Skeletal muscle cell (primary cell): ENCODE data around the gene MARK1.
"Not testable (repeated sequence)": the region's sequence is repeated elsewhere in the genome, so short reads cannot be mapped to it uniquely, and the experiment has no call there.

Source experiments
- DNase-seq: peaks from one replicate; pipeline ENCODE4 v3.0.0-alpha.2; 2010; ENCODE audit warnings: low read depth
- H3K4me3 ChIP-seq: 2 replicates; pipeline ENCODE4 v1.5.1; 2011; ENCODE audit warnings: low read depth, mild to moderate bottlenecking, control low read depth, low read length, moderate library complexity

Gene MARK1

GRCh38 chr1:220682901-220683576 is 155.1 kb downstream of the MARK1 start:
- no peak overlapping the region for H3K4me3 ChIP-seq
- no peak for DNase-seq

GRCh38 chr1:220683716-220684115 is 155.8 kb downstream of the MARK1 start:
- not testable (repeated sequence) for DNase-seq, H3K4me3 ChIP-seq

GRCh38 chr1:220684890-220685289 is 157.0 kb downstream of the MARK1 start:
- no peak for DNase-seq
- H3K4me3 ChIP-seq = no peak overlapping the region

GRCh38 chr1:220685879-220686278 is 157.9 kb downstream of the MARK1 start:
- no peak for DNase-seq
- no peak overlapping the region for H3K4me3 ChIP-seq

- DNase-seq = no peak
- no peak overlapping the region for H3K4me3 ChIP-seq
These were observed 159.9 kb downstream of the MARK1 start for GRCh38 chr1:220687809-220688208.

- no peak for DNase-seq
- peak overlapping the region; percentile 50 for H3K4me3 ChIP-seq
These were observed 161.7 kb downstream of the MARK1 start for GRCh38 chr1:220689666-220690065.

- no peak for DNase-seq
- peak within 1 kb of the TSS; percentile 50 for H3K4me3 ChIP-seq
These were observed 162.5 kb downstream of the MARK1 start, which contains the start of gene C1orf115 for GRCh38 chr1:220690140-220691052. Gene C1orf115, plus strand, starts transcription at chr1:220690363. Its CDS starts 40 bp downstream, at chr1:220690403.

GRCh38 chr1:220691053-220691684 is 163.2 kb downstream of the MARK1 start:
- no peak for DNase-seq
- H3K4me3 ChIP-seq = no peak overlapping the region

- no peak overlapping the region for H3K4me3 ChIP-seq
- no peak for DNase-seq
These were observed 164.7 kb downstream of the MARK1 start for GRCh38 chr1:220692436-220693228.

GRCh38 chr1:220694866-220695382 is 167.0 kb downstream of the MARK1 start:
- no peak for DNase-seq

GRCh38 chr1:220695426-220695825 is 167.5 kb downstream of the MARK1 start:
- H3K4me3 ChIP-seq = no peak overlapping the region
- no peak for DNase-seq

More at GRCh38 chr1:220694866-220695382, 167.0 kb downstream of the MARK1 start:
- H3K4me3 ChIP-seq = no peak overlapping the region

- no peak for DNase-seq
- no peak overlapping the region for H3K4me3 ChIP-seq
These were observed 168.4 kb downstream of the MARK1 start for GRCh38 chr1:220696226-220696862.

- no peak overlapping the region for H3K4me3 ChIP-seq
- DNase-seq = no peak
These were observed 168.9 kb downstream of the MARK1 start for GRCh38 chr1:220696863-220697231.

- no peak overlapping the region for H3K4me3 ChIP-seq
- DNase-seq = no peak
These were observed 169.4 kb downstream of the MARK1 start for GRCh38 chr1:220697326-220697725.

GRCh38 chr1:220698607-220699016 is 170.7 kb downstream of the MARK1 start:
- DNase-seq = no peak
- no peak overlapping the region for H3K4me3 ChIP-seq

GRCh38 chr1:220699044-220699443 is 171.1 kb downstream of the MARK1 start:
- DNase-seq = no peak
- no peak overlapping the region for H3K4me3 ChIP-seq

- no peak for DNase-seq
- H3K4me3 ChIP-seq = no peak overlapping the region
These were observed 172.7 kb downstream of the MARK1 start for GRCh38 chr1:220700556-220701179.

GRCh38 chr1:220701974-220702373 is 174.0 kb downstream of the MARK1 start:
- no peak overlapping the region for H3K4me3 ChIP-seq
- DNase-seq = no peak
